ENCODE data around the gene INAFM1. TPM values are rescaled to one million over a fixed set of nuclear protein-coding genes. Genes with fewer than 3 reads are reported as not detected.

The INAFM1 gene
- total RNA-seq, 1 donor from 2014 or later: 12.2 TPM

DNA sequence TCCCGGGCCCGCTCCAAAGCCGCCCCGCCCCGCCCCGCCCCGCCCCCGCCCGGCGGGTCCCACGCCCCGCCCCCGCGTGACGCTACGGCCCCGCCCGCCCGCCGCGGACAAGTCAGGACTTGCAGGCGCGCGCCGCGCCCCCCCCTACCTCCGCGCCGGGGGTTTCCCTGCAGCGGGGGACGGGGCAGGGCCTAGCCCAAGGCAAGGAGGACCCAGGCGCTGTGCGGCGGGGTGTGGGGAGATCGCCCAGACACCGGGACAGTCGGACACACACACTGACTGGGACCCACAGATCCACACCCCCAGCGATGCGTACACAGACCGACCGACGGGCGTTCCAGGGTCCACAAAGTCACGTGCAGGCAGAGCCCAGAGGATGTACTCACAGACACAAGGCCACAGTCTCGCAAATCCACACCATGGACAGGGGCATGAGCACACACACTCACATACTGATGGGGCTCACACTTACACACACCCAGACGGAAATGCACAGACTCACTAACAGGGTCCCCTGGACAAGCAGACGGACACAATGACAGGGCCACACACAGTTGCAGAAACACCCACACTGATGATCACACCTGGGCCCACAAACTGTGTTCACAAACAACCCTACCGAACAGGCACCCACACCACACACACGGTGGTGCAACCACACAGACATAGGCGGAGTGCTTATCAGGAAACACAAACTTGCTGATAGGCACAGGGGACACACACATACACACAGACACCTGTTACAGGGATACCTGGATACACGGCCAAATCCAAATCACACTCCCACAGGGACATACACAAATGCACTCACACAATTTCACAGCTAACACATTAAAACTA, 43.2 kb upstream of the INAFM1 start:
- DNase-seq: peak; percentile 91
- H3K27me3 ChIP-seq (ENCODE audit: low read depth): no peaks in the 10 kb centered on the region
- H3K27ac ChIP-seq (replicated peaks): peak overlapping the region; percentile 100
- intact Hi-C loops (cut with micrococcal nuclease): no loop called here
- TF ChIP-seq, protein P1, sequence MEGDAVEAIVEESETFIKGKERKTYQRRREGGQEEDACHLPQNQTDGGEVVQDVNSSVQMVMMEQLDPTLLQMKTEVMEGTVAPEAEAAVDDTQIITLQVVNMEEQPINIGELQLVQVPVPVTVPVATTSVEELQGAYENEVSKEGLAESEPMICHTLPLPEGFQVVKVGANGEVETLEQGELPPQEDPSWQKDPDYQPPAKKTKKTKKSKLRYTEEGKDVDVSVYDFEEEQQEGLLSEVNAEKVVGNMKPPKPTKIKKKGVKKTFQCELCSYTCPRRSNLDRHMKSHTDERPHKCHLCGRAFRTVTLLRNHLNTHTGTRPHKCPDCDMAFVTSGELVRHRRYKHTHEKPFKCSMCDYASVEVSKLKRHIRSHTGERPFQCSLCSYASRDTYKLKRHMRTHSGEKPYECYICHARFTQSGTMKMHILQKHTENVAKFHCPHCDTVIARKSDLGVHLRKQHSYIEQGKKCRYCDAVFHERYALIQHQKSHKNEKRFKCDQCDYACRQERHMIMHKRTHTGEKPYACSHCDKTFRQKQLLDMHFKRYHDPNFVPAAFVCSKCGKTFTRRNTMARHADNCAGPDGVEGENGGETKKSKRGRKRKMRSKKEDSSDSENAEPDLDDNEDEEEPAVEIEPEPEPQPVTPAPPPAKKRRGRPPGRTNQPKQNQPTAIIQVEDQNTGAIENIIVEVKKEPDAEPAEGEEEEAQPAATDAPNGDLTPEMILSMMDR (IDR thresholded peaks at IDR 0.05; ENCODE audit: borderline replicate concordance): no peak
- no peaks in the 10 kb centered on the region for H3K36me3 ChIP-seq
- H3K4me1 ChIP-seq: peaks cover 58% of the 10 kb centered on the region
- no peaks in the 10 kb centered on the region for H3K9me3 ChIP-seq (replicated peaks)
- peak overlapping the region; percentile 99 for H3K4me3 ChIP-seq

DNA sequence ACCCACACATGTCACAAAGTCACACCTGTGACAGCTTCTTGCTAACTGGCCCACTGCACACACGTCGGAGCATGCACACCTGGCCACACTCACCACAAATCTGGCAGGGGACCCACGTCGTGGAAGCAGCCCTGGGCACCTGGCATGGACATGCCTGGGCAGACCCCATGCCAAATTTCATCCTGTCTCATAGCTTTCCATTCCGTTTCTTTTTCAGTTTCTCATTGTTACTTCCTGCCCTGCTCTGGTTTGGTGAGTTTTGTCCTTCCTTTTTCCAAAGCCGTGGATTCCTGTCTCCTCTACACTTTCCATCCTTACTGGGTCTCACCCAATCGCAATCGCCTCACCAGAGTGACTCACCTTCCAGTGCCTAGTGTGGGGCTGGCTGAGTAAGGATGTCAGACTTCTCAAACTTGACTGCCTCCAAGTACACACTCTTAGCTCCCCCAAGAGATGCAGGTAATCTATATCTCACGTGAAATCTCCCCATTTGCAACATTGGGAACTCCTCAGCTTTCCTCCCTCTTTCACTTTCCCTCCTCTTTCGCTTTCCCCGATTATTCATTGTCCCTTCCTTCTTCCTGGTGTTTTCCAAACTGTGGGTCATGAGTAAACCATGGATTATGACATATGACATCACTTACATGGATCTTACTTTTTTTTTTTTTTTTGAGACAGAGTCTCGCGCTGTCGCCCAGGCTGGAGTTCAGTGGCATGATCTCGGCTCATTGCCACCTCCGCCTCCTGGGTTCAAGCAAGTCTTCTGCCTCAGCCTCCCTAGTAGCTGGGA, 42.1 kb upstream of the INAFM1 start:
- Histone ChIP-seq H3K9me3 (replicated peaks) (no peaks in the 10 kb centered on the region), H3K4me3 (peak overlapping the region; percentile 99), H3K4me1 (peaks cover 46% of the 10 kb centered on the region), H3K27me3 (ENCODE audit: low read depth) (no peaks in the 10 kb centered on the region), H3K36me3 (no peaks in the 10 kb centered on the region), H3K27ac (replicated peaks) (peak overlapping the region; percentile 100)
- TF ChIP-seq, protein P1 (IDR thresholded peaks at IDR 0.05; ENCODE audit: borderline replicate concordance): no peak
- DNase-seq: no peak
- intact Hi-C loops (cut with micrococcal nuclease): no loop called here

DNA sequence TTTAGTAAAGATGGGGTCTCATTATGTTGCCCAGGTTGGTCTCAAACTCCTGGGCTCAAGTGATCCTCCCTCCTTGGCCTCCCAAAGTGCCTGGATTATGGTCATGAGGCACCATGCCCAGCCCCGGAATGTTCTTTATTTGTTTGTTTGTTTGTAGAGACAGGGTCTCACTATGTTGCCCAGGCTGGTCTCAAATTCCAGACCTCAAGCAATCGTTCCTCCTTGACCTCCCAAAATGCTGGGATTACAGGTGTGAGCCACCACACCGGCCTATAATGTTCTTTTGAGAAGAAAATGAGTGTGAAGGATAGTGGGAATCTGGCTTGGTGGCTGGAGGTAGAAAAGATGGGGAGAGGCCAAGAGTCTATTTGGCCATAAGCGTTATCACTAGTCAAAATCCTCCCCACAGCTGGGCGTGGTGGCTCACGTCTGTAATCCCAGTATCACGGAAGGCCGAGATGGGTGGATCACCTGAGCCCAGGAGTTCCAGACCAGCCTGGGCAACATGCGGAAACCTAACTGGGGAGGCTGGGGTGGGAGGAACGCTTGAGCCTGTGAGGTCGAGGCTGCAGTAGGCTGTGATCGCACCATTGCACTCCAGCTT, 38.5 kb upstream of the INAFM1 start:
- Histone ChIP-seq H3K27ac (replicated peaks) (no peak overlapping the region), H3K27me3 (ENCODE audit: low read depth) (peaks cover 9% of the 10 kb centered on the region), H3K4me1 (peaks cover 39% of the 10 kb centered on the region), H3K9me3 (replicated peaks) (no peaks in the 10 kb centered on the region), H3K4me3 (no peak overlapping the region), H3K36me3 (no peaks in the 10 kb centered on the region)
- no peak for DNase-seq
- TF ChIP-seq, protein P1 (IDR thresholded peaks at IDR 0.05; ENCODE audit: borderline replicate concordance): no peak
- intact Hi-C loops (cut with micrococcal nuclease): no loop called here

DNA sequence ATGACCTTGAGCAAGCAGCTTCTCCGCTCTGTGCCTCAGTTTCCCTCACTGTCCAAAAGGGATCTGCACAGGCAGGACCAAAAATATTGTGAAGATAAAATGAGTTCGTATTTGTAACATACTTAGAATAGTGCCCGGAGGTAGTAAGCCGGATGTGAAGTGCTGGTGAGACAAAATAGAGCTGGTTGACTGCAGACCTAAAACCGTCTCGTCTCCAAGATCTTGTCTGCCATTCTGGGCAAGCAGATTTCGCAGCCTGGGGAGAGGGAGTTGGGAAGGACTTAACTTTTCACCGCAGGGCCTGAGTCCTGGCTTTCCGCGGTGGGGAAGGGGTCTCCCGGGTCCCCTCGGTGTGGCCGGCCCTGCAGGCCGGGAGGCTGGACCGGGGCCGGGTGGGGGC, 35.5 kb upstream of the INAFM1 start:
- H3K4me1 ChIP-seq: peaks cover 42% of the 10 kb centered on the region
- intact Hi-C loops (cut with micrococcal nuclease): no loop called here
- TF ChIP-seq, protein P1 (IDR thresholded peaks at IDR 0.05; ENCODE audit: borderline replicate concordance): no peak

DNA sequence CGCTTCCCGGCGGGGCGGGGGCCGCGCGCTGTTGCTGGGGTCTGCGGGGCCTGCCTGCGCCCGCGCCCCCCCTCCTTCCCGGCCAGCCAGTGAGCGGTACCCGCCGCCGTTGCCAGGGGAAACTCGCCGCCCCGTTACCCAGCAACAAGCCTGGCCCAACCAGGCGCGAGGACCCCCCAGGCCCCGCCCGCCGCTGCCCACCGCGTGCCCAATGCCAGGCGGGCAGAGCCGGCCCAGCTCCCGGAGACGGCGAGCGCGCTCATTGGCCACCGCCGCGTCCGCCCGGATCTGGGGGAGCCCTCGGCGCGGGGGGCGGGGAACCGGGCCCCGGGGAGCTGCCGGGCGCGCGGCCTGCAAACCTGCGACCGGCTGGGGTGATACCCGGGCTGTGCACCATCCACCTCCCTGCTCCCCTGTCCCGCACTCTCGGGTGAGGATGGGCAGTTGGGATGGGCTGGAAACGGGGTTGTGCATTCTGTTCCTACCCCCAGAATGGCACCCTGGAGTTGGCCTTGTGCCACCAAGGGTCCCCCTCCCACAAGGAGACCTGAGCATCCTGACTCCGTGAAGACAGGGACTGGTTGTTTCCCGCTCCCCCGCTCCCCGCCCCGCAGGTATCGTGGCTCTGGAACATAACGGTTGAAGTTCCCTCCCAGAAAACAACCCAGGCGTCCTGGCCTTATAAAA, 34.9 kb upstream of the INAFM1 start:
- Histone ChIP-seq H3K36me3 (no peaks in the 10 kb centered on the region), H3K27ac (replicated peaks) (no peak overlapping the region), H3K9me3 (replicated peaks) (no peaks in the 10 kb centered on the region), H3K4me3 (peak overlapping the region; percentile 64), H3K4me1 (peaks cover 47% of the 10 kb centered on the region), H3K27me3 (ENCODE audit: low read depth) (peaks cover 22% of the 10 kb centered on the region)
- intact Hi-C loops (cut with micrococcal nuclease): no loop called here
- DNase-seq: peak; percentile 40
- TF ChIP-seq, protein P1 (IDR thresholded peaks at IDR 0.05; ENCODE audit: borderline replicate concordance): no peak

More for the DNA sequence above, 35.5 kb upstream of the INAFM1 start:
- peaks cover 22% of the 10 kb centered on the region for H3K27me3 ChIP-seq (ENCODE audit: low read depth)
- DNase-seq: no peak
- H3K9me3 ChIP-seq (replicated peaks): no peaks in the 10 kb centered on the region
- no peak overlapping the region for H3K27ac ChIP-seq (replicated peaks)
- no peaks in the 10 kb centered on the region for H3K36me3 ChIP-seq
- H3K4me3 ChIP-seq: peak overlapping the region; percentile 64

Data from left ventricle myocardium inferior (tissue), 1 donor.